ENCODE data around the gene FAM184B. TPM values are rescaled to one million over a fixed set of nuclear protein-coding genes. Genes with fewer than 3 reads are reported as not detected.

FAM184B gene
- polyA plus RNA-seq, 3 donors, result not detected

- Histone ChIP-seq H3K4me1 (ENCODE audit: control insufficient read depth in 1 of 2, insufficient read depth in 2 of 2, low read length in 2 of 2) (no peaks in the 10 kb centered on the region), H3K27ac (ENCODE audit: low read depth in 1 of 2, low read length in 2 of 2) (no peak overlapping the region), H2AFZ (ENCODE audit: insufficient read depth, low read depth, low read length, poor library complexity, severe bottlenecking) (no peak overlapping the region), H3K4me2 (replicated peaks; ENCODE audit: extremely low read depth, low read length, poor library complexity, severe bottlenecking) (no peak overlapping the region), H3K27me3 (ENCODE audit: control insufficient read depth in 2 of 2, insufficient read depth in 2 of 2, low read length in 2 of 2) (no peaks in the 10 kb centered on the region), H3K79me2 (ENCODE audit: insufficient read depth, low read length) (no peaks in the 10 kb centered on the region), H3K4me3 (replicated peaks in 1 of 3; ENCODE audit: low read depth in 2 of 3, low read length in 3 of 3) (no peak overlapping the region), H4K20me1 (ENCODE audit: insufficient read depth, low read length) (no peaks in the 10 kb centered on the region), H3K9me3 (replicated peaks in 1 of 2; ENCODE audit: control insufficient read depth in 1 of 2, insufficient read depth in 1 of 2, low read length in 2 of 2) (no peaks in the 10 kb centered on the region), H3K9ac (ENCODE audit: insufficient read depth, low read length, poor library complexity, severe bottlenecking) (no peak overlapping the region), H3K36me3 (replicated peaks in 1 of 2; ENCODE audit: control insufficient read depth in 1 of 2, insufficient read depth in 2 of 2, low read length in 2 of 2) (no peaks in the 10 kb centered on the region)
- Mint-ChIP-seq H3K36me3 (no peaks in the 10 kb centered on the region), H3K27ac (peak overlapping the region in 1 of 7 donors; percentile 28), H3K27me3 (ENCODE audit: low read depth in 3 of 3) (peaks cover 0 to 3% (median 0%) of the 10 kb centered on the region in 3 donors), H3K9me3 (peaks cover 0 to 6% (median 1%) of the 10 kb centered on the region in 7 donors), H3K4me3 (no peak overlapping the region), H3K4me1 (peaks cover under 1% of the 10 kb centered on the region)
- no peak for DNase-seq
- intact Hi-C loops (cut with micrococcal nuclease), result no loop called here
- 93% methylated on average over 5 of the region's 6 CpGs for WGBS (ENCODE audit: insufficient coverage)
- TF ChIP-seq CTCF (IDR thresholded peaks at IDR 0.05), result no peak
Observed at GRCh38 chr4:17760626-17761025, 20.8 kb downstream of the FAM184B start.

GRCh38 chr4:17758485-17758884 is 22.9 kb downstream of the FAM184B start:
- 87% methylated on average over 3 of the region's 5 CpGs for WGBS (ENCODE audit: insufficient coverage)
- H3K27me3 Mint-ChIP-seq (ENCODE audit: low read depth in 3 of 3), result peaks cover 0 to 4% (median 2%) of the 10 kb centered on the region in 3 donors
- DNase-seq, result no peak

More at GRCh38 chr4:17758485-17758884, 22.9 kb downstream of the FAM184B start:
- Histone ChIP-seq H3K27ac (ENCODE audit: low read depth in 1 of 2, low read length in 2 of 2) (no peak overlapping the region), H3K79me2 (ENCODE audit: insufficient read depth, low read length) (no peaks in the 10 kb centered on the region), H3K4me3 (replicated peaks in 1 of 3; ENCODE audit: low read depth in 2 of 3, low read length in 3 of 3) (no peak overlapping the region), H3K36me3 (replicated peaks in 1 of 2; ENCODE audit: control insufficient read depth in 1 of 2, insufficient read depth in 2 of 2, low read length in 2 of 2) (no peaks in the 10 kb centered on the region), H3K9me3 (replicated peaks in 1 of 2; ENCODE audit: control insufficient read depth in 1 of 2, insufficient read depth in 1 of 2, low read length in 2 of 2) (no peaks in the 10 kb centered on the region), H3K27me3 (ENCODE audit: control insufficient read depth in 2 of 2, insufficient read depth in 2 of 2, low read length in 2 of 2) (no peaks in the 10 kb centered on the region), H3K4me1 (ENCODE audit: control insufficient read depth in 1 of 2, insufficient read depth in 2 of 2, low read length in 2 of 2) (no peaks in the 10 kb centered on the region), H4K20me1 (ENCODE audit: insufficient read depth, low read length) (no peaks in the 10 kb centered on the region), H2AFZ (ENCODE audit: insufficient read depth, low read depth, low read length, poor library complexity, severe bottlenecking) (no peak overlapping the region), H3K9ac (ENCODE audit: insufficient read depth, low read length, poor library complexity, severe bottlenecking) (no peak overlapping the region), H3K4me2 (replicated peaks; ENCODE audit: extremely low read depth, low read length, poor library complexity, severe bottlenecking) (no peak overlapping the region)
- Mint-ChIP-seq H3K36me3 (no peaks in the 10 kb centered on the region), H3K27ac (no peak overlapping the region), H3K4me1 (no peaks in the 10 kb centered on the region), H3K9me3 (peaks cover 0 to 3% (median 0%) of the 10 kb centered on the region in 7 donors), H3K4me3 (no peak overlapping the region)
- intact Hi-C loops (cut with micrococcal nuclease), result no loop called here
- TF ChIP-seq CTCF (IDR thresholded peaks at IDR 0.05), result no peak

Data from CD14-positive monocyte (primary cell).